D721Med (cell line): ENCODE measurements around the gene TNFRSF13B.
"Not testable (repeated sequence)": the region's sequence is repeated elsewhere in the genome, so short reads cannot be mapped to it uniquely, and the experiment has no call there.

Experiments
- DNase-seq: peaks from one replicate; pipeline ENCODE4 v3.0.0; 2011; ENCODE audit warnings: low spot score; ENCODE audit not compliant: insufficient read length
- FAIRE-seq: peaks from 2 replicates; lab custom pipeline; 2011; peaks lifted over from hg19 to GRCh38; lab: Jason Lieb, UNC
- CTCF ChIP-seq: IDR thresholded peaks from 2 replicates; pipeline ENCODE4 v1.5.1; 2012; ENCODE audit warnings: mild to moderate bottlenecking, control low read depth; ENCODE audit not compliant: insufficient read depth; ENCODE audit errors: missing control alignments

TNFRSF13B gene

DNA sequence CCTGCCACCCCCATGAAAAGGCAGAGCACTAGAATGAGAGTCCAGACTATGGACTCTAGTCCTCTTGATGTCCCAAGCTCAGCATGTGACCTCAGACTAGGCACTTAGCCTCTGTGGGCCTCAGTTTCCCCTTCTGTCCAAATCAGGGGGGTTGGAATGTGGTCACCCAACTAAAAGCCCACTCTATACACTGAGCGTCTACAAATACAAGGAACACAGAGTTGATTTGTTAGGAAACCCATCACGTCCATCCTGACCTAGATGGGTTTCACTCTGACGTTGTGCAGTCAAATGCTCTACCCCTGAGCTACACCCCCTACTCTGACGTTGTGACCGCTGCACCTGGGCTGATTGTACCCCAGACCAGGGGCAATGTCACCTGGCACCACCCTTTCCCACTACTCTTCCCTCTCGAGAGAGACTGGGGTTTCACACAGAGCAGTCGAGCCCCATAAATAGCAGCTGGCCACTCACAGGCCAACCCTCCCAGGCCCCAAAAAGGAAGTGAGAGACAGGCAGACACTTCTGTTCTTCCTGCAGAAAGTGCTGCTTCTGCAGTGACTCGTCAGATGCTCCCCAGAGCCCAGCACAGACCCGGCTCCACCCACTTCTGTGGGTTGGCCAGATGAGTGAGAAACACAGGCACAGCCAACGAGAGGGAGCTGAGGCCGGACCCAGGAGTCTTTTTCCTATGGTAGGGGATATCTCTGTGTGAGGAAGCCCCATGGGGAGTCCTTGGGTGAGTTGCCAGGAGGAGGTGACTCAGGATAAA is 16.1 kb upstream of the TNFRSF13B start:
- FAIRE-seq: no peak
- DNase-seq: no peak
- no peak for TF ChIP-seq CTCF

DNA sequence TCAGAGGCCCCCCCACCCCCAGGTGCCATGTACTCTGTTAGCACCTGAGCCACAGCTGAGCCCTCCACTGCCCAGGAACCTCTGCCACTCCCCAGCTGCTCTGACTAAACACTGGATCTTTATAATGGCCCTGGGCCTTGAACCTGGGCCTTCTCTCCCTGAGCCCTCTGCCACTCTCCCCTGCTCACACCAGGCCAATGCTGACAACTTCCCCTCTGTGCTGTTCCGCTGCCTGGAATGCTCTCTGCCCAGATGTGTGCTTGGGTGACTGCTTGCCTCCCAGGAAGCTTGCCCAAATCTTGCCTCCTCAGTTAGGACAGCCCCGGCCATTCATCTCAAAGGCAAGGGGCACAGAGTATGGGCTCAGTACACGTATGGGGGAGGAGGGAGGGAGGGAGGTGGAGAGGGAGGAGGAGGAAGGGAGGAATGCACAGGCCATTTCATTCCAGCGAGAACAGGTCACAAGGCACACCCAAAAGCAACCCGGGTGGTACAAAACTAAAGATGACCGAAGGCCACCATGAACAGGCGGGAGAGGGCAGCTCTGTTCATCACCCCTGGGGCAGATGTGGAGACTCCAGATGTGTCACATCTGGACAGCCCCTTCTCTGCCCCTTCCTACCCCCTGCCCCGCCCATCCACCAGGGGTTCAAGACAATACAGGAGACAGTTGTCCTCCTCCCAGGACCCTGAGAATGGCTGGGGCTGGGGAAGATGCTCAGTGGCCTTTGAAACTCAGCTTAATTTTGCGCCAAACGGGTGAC is 15.3 kb upstream of the TNFRSF13B start:
- no peak for TF ChIP-seq CTCF
- no peak for DNase-seq
- FAIRE-seq: no peak

- no peak for FAIRE-seq
- DNase-seq: no peak
- no peak for TF ChIP-seq CTCF
Observed at GRCh38 chr17:16986391-16986790, 14.5 kb upstream of the TNFRSF13B start.

- no peak for FAIRE-seq
- DNase-seq: no peak
- no peak for TF ChIP-seq CTCF
Observed at GRCh38 chr17:16981928-16982327, 10.0 kb upstream of the TNFRSF13B start.

- no peak for DNase-seq
- FAIRE-seq: no peak
- no peak for TF ChIP-seq CTCF
Observed at GRCh38 chr17:16980813-16981731, 9.2 kb upstream of the TNFRSF13B start.

- no peak for DNase-seq
- FAIRE-seq: no peak
- no peak for TF ChIP-seq CTCF
Observed at GRCh38 chr17:16980061-16980460, 8.1 kb upstream of the TNFRSF13B start.

- DNase-seq, FAIRE-seq: not testable (repeated sequence)
Observed at GRCh38 chr17:16979237-16979823, 7.4 kb upstream of the TNFRSF13B start.
